KMS-11 (cell line): ENCODE results near the gene SLC35E3.

Experiments
- H2AFZ ChIP-seq: fragments of 200-600 bp; sonication (generic); 2 replicates; pipeline ENCODE4 v1.6.1; 2016; ENCODE audit warnings: antibody characterized with exemption, mixed run types, low read depth
- H3K27ac ChIP-seq: fragments of 200-600 bp; sonication (generic); 2 replicates; pipeline ENCODE4 v1.6.1; 2016; ENCODE audit warnings: mild to moderate bottlenecking, mixed run types
- H3K27me3 ChIP-seq: fragments of 200-600 bp; sonication (generic); 2 replicates; pipeline ENCODE4 v1.6.1; 2017; ENCODE audit warnings: mild to moderate bottlenecking, low read depth, mixed run types, moderate library complexity; ENCODE audit not compliant: insufficient read depth
- H3K36me3 ChIP-seq: fragments of 200-600 bp; sonication (generic); 2 replicates; pipeline ENCODE4 v1.6.1; 2017; ENCODE audit warnings: mild to moderate bottlenecking, mixed run types; ENCODE audit not compliant: insufficient read depth
- H3K4me1 ChIP-seq: fragments of 200-600 bp; sonication (generic); 2 replicates; pipeline ENCODE4 v1.6.1; 2016; ENCODE audit warnings: mild to moderate bottlenecking, low read depth, mixed run types; ENCODE audit not compliant: poor library complexity, severe bottlenecking
- H3K4me2 ChIP-seq: fragments of 200-600 bp; sonication (generic); 2 replicates; pipeline ENCODE4 v1.7.0; 2016; ENCODE audit warnings: mild to moderate bottlenecking, mixed run types
- H3K4me3 ChIP-seq: fragments of 200-600 bp; sonication (generic); IDR thresholded peaks from 2 replicates; pipeline ENCODE4 v1.6.1; 2017; ENCODE audit warnings: low read depth, low read length, mixed read lengths; ENCODE audit not compliant: insufficient read depth
- H3K79me2 ChIP-seq: fragments of 200-600 bp; sonication (generic); 2 replicates; pipeline ENCODE4 v1.6.1; 2016; ENCODE audit warnings: low read depth, mixed run types; ENCODE audit not compliant: insufficient read depth
- H3K9ac ChIP-seq: fragments of 200-600 bp; sonication (generic); 2 replicates; pipeline ENCODE4 v1.6.1; 2016; ENCODE audit warnings: mild to moderate bottlenecking, mixed run types
- H4K20me1 ChIP-seq: fragments of 200-600 bp; sonication (generic); 2 replicates; pipeline ENCODE4 v1.6.1; 2016; ENCODE audit warnings: mild to moderate bottlenecking, mixed run types; ENCODE audit not compliant: insufficient read depth
- CTCF ChIP-seq: fragments of 200-600 bp; sonication (generic); conservative IDR thresholded peaks from 2 replicates; pipeline ENCODE4 v1.6.1; 2017; ENCODE audit warnings: low read depth, mild to moderate bottlenecking, antibody characterized with exemption, low read length, moderate library complexity, mixed read lengths

Gene SLC35E3

GRCh38 chr12:68762691-68763090 is 16.7 kb downstream of the SLC35E3 start:
- Histone ChIP-seq H3K4me1 (peaks cover 7% of the 10 kb centered on the region), H3K27me3 (no peaks in the 10 kb centered on the region), H3K4me2 (no peak overlapping the region), H3K27ac (no peak overlapping the region), H3K36me3 (no peaks in the 10 kb centered on the region), H4K20me1 (no peaks in the 10 kb centered on the region), H3K9ac (no peak overlapping the region), H3K79me2 (no peaks in the 10 kb centered on the region), H3K4me3 (no peak overlapping the region), H2AFZ (no peak overlapping the region)
- TF ChIP-seq CTCF, result no peak

- H3K4me1 ChIP-seq, result peaks cover 7% of the 10 kb centered on the region
- H3K79me2 ChIP-seq, result no peaks in the 10 kb centered on the region
- H3K4me2 ChIP-seq, result no peak overlapping the region
- no peaks in the 10 kb centered on the region for H4K20me1 ChIP-seq
- H3K9ac ChIP-seq, result no peak overlapping the region
- no peaks in the 10 kb centered on the region for H3K27me3 ChIP-seq
- no peak for TF ChIP-seq CTCF
- no peaks in the 10 kb centered on the region for H3K36me3 ChIP-seq
- no peak overlapping the region for H2AFZ ChIP-seq
- no peak overlapping the region for H3K4me3 ChIP-seq
- H3K27ac ChIP-seq, result no peak overlapping the region
Measured at GRCh38 chr12:68765696-68766095, 19.7 kb downstream of the SLC35E3 start.

DNA sequence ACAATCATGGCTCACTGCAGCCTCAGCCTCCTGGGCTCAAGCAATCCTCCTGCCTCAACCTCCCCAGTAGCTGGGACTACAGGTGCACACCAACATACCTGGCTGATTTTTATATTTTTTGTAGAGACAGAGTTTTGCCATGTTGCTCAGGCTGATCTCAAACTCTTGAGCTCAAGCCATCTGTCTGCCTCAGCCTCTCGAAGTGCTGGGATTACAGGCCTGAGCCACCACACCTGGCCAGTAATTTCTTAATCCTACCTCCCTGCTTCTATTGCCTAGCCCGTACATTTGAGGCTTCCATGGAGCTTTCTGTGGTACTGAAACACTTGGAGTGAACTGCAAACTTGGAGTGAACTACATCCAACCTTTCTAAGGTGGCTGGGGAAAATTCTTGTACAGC is 20.7 kb downstream of the SLC35E3 start:
- no peak overlapping the region for H3K9ac ChIP-seq
- H2AFZ ChIP-seq, result no peak overlapping the region
- no peaks in the 10 kb centered on the region for H3K36me3 ChIP-seq
- no peak overlapping the region for H3K27ac ChIP-seq
- TF ChIP-seq CTCF, result no peak
- H3K27me3 ChIP-seq, result no peaks in the 10 kb centered on the region
- peaks cover 5% of the 10 kb centered on the region for H3K4me1 ChIP-seq
- no peak overlapping the region for H3K4me3 ChIP-seq
- no peaks in the 10 kb centered on the region for H4K20me1 ChIP-seq
- H3K4me2 ChIP-seq, result no peak overlapping the region
- H3K79me2 ChIP-seq, result no peaks in the 10 kb centered on the region

GRCh38 chr12:68767191-68767590 is 21.2 kb downstream of the SLC35E3 start:
- no peak overlapping the region for H2AFZ ChIP-seq
- no peak for TF ChIP-seq CTCF
- H3K4me3 ChIP-seq, result no peak overlapping the region

More at GRCh38 chr12:68767191-68767590, 21.2 kb downstream of the SLC35E3 start:
- Histone ChIP-seq H3K36me3 (no peaks in the 10 kb centered on the region), H3K4me2 (no peak overlapping the region), H4K20me1 (no peaks in the 10 kb centered on the region), H3K79me2 (no peaks in the 10 kb centered on the region), H3K27me3 (no peaks in the 10 kb centered on the region), H3K4me1 (no peaks in the 10 kb centered on the region), H3K9ac (no peak overlapping the region), H3K27ac (no peak overlapping the region)
